ENCODE results near the gene UNC119.

UNC119 gene

DNA sequence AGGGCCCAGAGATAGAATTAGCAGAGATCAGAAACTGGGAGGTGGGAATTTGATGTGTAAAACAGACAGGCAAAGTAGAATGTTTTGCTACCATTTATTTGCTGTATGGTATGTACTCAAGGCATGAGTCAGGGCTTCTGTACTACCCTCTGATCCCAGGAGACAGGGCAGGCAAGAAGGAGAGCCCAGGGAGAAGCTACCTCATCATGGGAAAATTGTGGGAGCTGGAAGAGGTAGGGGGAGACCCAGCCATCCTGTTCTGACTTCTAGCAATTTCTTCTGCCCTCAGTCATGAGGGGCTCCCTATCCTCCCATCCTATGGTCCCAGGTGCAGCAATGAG lies 20.6 kb upstream of the UNC119 start:
- no peak for DNase-seq (ENCODE audit: low spot score)

DNA sequence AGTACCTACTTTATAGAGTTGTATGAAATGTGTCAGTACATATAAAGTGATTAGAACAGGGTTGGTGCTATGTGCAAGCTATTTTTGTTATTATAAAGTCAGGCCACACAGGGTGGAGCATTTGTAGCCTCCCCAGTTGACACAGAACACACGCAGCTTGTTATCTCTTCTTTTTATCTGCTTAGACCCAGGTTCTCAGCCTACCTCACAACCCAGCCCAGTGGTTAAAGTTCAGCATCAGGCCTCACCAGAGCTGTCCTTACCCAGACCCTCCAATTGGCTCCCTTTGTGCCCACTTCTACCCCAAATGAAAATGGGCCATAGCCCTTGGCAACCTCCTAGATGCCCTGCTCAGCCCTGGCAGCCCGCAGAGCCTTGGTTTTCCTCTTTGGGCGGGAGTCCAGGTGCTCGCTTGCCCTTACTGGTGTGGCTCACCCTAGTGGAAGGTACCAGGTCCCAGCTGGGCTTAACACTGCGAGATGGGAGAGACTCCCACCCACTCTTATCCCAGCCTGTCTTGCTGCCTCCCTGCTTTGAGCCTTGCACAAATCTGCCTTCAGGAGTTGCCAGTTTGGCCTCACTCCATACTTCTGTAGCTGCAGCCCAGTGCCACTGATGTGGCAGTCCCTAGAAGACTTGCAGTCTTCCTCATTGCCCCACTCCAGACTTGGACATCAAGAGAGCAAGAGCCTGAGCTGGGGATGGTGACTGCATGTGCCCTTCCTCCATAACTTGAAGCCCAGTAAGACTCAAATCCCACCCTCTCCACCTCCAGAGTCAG lies 20.0 kb upstream of the UNC119 start:
- peak; percentile 51 for DNase-seq (ENCODE audit: low spot score)

DNA sequence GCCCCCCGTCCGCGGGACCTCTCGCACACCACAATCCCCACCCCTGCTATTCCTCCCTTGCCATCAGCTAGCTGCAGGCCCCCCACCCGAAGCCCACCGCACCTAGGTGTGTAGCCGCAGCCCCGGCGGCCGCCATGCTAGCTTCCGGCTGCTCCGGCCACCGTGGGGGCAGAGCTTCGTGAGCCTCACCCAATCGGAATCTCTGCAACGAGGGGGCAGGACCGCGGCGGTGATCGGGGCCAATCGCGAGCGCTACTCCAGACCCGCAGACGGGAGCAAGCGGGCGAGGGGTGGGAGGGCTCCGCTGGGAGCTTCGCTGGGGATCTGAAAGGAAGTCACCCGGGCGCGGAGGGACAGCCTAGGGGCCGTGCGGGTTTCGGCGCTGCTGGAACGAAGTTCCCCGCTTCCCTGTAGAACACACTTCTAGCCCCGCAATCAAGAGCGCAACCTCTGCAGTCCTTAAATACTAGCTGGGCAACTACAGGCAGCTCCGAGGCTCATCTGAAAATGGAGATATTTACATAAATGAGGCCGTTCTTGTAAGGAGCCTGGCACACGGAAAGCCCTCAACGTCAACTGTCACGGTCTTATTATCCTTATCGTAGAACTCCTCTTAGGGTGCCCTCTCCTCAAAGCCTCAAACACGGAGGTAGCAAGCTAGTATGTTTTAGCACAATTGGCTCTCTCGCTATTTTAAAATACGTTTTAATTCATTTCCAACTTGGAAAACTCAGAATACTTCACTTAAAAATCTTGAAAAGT lies 19.1 kb upstream of the UNC119 start, which contains the start of gene PIGS:
PIGS (minus strand) TSS at position 164 of the 762 bp plus-strand sequence; CDS start at position 136, 28 bp downstream.
- DNase-seq (ENCODE audit: low spot score), result peak; percentile 86

DNA sequence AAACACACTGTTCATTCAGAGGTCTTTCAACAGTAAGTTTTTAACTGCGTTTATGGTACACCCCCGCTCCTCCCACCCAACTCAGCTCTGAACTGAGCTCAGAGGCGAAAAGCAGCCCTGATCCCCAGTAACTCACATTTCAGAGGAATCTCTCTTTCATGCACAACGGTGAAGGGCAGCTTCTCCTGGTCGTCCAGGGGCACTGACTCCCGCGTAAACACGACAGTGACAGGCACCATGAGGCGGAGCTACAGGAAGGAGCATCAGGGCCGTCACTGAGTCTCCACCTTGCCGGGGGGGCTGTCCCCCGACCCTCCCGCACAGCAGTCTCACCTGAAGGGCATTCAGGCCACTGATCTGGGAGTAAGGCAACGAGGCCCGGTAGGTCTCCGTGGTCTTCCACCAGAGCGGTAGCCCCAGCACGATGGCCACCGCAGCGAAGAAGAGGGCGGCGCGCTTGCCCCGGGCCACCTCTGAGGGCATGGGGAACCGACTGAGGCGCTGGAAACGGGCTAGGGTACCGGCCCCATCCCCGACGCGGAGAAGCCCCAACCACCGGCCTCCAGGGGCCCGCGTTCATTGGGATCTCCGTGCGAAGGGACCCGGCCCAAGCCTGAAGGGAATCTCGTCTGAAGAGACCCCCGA lies 18.4 kb upstream of the UNC119 start:
- peak; percentile 30 for DNase-seq (ENCODE audit: low spot score)

DNA sequence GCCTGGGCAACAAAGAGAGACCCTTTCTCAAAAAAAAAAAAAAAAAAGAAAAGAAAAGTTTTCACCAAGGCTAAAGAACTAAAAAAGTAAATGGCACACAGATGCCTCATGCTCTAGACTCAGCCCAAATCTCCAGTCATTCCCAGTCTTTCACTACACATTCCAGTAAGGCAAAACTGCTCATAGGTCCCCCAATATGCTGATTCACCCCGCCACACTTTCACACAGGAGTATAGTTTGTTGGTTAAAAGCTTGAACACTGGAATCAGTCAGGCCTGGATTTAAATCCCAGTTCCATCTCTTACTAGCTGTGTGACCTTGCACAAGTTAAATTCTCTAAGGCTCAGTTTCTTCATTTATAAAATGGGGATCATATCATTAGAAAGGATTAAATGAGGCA lies 17.0 kb upstream of the UNC119 start:
- no peak for DNase-seq (ENCODE audit: low spot score)

DNA sequence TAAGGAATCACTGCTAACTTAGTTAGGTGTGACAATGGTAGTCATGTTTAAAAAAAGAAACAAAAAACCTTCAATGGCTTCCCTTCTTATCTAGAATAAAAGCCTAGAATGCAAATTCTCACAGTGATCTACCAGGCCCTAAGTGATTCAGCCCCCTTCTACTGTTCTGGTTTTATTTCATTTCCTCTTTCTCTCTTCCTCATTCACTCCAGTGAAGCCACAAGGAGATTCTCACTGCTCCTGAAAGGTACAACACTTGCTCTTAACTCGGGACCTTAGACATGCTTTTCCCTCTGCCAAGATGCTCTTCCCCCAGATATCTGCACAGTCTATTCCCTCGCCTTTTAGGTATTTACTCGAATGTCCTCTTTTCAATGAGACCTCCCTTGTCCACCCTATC lies 15.2 kb upstream of the UNC119 start:
- DNase-seq (ENCODE audit: low spot score), result no peak

DNA sequence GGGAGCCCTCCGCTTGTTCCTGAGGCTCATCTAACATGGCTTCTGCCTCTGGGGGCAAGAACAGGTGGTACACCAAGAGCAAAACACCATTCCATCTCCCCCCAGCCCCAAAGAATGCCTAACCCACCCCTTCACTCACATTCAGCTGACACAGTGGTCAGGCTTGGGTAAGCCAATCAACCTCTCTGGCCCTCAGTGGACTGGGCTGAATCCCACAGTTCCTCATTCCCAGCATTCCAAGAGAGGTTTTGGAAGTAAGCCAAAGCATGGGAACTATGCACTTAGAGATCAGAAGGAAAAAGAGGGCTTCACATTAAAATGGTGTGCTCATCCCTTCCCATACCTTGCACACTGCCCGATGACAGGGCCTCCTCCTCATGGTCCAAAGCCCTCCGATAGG lies 11.1 kb upstream of the UNC119 start:
- no peak for DNase-seq (ENCODE audit: low spot score)

DNA sequence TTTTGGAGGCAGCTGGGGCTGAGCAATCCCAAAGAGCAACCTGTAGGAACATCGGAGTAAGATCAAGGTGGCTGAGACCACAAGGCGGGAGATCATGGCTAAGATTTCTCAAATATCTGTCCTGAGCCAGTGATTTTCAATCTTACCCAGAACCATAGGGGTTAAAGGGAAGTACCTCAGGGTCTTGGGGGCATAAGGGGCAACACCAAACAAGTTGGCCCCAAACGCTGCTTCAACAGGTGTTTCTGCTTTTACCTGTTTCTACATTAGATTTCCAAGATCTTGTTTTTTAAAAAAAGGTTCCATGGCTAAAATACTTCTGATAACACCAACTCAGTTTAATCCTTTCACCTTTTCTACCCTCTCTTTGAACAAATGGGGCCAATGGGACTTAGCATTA lies 2.6 kb upstream of the UNC119 start:
- no peak for DNase-seq (ENCODE audit: low spot score)

DNA sequence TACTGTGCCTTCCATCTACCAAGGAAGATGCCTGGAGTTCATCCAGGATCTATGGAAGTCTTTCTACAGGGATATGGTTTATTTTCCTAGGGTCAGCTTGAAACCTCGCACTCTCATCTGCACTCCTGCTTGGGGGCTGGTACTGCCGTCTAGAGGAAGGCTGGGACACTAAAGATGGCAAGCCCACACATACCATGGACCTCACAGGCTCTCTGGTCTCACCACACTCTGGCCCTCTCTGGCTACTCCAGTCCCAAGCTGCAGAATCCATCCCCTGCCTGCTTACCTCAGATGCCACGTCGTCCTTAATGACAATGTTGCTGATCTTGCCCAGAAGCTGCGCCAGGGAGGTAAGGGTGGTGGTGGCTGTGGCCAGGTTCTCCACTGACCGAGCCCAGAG lies 2.1 kb upstream of the UNC119 start:
- no peak for DNase-seq (ENCODE audit: low spot score)

DNA sequence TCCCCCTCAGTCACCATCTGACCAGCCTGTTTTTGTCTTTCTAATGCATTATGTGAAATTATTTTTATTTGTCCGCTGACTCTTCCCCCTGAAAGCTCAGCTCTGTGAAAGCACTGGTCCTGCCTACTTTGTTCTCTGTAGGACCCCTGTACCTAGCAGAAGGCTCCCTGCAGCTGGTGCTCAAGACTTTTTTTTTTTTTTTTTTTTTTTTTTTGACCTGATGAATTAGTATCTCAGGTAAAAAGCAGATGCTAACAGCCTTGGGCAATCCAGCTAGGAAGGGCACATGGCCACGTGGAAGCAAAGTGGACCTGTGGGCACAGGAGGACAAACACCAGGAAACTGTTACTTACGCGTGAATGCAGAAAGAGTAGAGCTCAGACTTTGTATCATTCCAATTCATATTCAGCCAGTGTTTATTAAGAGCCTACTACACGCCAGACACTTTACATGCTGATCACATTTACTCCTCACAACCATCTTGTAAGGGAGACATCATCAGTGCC lies 629 bp upstream of the UNC119 start:
- no peak for DNase-seq (ENCODE audit: low spot score)

DNA sequence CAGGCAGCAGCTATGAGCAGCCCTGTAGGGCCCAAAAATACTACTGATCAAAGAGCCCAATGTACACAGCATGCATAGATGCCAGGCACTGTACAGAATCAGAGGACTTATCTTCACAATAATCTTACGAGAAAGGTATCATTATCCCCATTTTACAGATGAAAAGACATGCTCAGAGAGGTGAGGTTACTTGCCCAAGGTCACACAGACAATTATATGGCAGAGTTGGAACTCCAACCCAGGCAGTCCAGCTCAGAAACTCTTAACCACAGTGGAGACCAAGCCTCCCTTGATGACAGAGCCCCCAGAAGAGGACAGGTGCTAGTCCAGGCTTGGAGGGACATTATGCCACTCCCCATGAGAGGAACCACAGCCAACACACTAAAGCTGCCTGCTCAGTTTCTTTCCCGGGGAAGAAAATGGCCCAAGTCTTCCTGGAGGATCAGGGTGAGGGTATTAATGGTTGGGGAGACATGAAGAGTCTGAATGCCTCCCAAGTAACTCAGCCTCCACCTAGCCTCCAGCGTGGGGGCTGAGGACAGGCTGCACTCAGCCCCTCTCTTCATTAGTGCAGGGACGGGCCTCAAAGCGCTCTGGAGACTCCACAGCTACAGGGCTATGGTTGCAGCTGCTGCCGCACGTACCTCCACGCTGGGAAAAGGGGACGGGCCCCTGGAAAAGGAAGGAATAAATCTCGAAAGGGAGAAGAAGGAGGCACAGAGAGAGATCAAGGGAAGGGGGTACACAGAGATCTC lies 826 bp downstream of the UNC119 start:
- DNase-seq (ENCODE audit: low spot score), result no peak

DNA sequence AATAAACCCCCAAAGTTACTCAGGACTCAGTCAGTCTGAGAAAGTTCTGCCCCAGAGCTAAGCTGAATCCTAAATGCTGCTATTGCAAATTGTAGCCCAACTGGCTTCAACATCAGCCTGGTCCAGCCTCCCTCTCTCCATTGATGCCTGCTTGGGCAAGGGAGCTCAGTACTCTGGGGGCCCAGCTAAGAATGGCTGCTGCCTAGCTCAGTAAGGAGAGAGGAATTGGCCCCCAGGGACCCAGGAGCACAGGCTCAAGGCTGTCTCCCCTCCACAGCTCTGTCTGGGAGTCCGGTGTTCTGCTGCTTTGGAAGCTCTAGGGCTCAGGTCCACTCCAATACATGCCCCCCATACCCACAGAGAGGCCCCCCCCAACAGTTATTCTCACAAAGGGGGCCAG lies 1.6 kb downstream of the UNC119 start:
- no peak for DNase-seq (ENCODE audit: low spot score)

DNA sequence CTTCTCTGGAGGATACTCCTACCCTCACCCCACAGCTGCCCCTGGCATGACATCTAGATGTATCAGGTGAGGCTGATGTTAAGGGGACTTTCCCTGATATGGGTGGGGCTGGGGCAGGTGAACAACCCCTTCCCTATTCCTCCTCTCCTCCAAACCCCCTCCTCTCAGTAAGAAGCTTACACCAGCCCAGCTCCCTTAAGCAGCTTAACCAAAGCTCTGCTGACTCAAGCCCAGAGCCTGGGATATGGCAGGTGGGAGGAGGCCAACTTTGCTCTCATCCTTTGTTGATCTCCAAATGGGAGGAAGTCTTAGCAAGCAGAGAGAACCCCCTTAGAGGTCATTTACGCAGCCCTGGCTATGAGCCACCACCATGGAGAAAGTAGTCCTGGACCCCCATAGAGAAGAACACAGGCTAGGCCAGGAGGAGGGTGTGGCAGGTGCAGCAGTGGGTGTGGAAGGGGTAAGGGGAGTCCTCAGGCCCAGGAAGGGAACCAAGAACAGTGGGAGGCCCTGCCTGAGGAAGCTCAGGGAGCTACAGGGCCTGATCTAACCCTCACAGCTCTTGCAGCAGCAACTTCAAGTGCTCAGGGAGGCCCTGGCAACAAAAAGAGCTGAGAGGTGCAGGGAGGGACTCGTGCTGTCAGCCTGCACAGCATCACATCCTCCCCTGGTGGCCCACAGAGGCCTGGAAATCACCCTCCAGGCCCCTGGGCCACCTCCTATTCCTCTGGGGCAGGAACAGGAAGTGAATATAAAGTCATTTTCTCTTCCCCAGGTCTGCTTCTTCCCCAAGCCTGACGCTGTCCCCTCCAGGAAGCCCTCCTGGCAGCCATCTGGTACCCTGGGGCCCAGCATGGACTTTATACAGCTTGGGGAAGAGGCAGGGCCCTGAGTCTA lies 2.9 kb downstream of the UNC119 start:
- no peak for DNase-seq (ENCODE audit: low spot score)

DNA sequence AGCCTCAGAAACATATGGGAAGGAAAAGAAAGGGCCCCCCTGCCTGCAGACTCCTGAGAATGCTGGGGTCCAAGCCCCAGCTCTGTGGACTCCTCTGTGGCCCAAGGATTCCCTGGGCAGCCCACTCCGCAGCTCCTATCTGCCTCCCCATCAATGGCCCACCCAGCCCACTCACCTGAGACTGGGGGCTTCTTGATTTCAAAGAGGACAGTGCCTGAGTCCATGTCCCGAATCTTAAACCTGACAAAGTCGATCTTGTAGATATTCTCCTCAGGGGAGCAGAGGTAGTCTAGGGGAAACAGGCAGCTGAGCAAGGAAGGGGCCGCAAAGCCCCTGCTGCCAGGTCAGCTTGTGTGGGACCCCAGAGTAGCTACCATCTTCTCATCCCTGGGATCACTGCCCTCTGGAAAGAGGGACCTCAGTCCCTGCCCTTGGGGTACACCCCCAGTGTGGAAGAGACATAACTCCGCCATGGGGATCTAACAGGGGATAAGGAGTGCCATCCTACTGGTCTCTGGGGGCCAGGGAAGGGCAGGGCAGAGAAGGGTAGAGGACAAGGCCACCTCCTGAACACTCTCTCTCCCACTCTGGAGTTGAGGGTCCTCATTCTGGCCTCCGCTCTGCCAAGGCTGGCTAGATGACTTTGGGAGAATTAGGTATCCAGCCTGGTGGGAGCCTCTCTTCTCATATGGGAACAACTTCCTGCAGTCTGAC lies 3.9 kb downstream of the UNC119 start:
- DNase-seq (ENCODE audit: low spot score), result no peak

DNA sequence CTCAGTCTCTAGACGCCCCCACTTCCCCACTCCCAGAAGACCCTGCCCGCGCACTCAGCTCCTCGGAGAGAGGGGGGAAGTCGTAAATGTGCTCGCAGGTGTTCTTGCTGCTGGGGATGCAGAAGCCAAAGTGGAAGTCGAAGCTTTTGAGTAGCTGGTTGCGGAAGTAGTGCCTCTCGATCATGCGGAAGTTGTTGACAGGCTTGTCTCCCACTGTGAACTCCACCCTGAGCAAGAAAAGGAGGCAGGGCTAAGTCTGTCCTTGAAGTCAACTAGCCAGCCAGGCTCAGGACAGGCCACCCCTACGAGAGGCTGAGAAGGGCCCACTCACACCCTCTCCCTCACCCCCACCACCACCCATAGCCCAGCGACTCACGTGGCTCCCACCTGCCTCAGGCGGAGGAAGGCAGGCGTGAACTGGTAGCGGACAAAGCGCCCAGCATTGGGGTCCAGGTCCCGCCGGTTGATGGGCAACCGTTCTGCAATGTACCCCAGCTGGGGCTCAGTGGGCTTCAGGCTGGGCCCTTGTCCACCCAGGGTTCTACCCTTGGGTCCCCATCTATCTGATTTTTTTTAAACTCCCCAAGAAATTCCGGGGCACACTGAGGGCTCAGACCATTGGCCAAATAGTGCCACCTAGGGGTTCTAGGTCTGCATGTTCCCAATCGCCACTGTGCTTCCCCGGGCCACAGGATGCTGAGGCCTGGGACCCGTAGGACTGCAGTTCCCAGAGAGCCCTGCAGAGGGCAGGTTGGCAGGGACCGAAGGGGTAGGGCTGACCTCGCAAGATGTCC lies 4.6 kb downstream of the UNC119 start:
- DNase-seq (ENCODE audit: low spot score), result peak; percentile 80

DNA sequence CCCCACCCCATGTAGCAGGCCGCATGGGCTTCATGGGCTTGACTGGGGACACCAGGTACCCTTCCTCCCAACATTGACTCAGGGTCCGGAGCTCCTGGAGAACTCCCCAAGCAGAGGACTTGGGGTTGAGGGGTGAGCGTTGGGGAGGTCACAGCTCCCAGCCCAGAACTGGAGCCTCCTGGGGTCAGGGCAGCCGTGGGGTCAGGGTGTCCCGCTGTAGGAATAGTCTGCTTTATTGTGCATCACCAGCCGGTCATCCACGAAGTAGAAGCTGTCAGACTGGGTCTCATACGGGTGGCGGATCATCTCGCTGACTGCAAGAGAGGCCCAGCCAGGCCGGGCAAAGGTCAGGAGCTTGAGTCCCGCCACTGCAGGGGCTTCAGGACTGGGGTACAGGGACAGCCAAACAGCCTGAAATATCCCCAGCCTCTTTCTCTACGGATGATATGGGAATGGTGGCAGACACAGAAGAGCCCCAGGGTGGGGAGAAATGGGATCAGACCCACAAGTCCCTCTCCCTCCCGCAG lies 5.3 kb downstream of the UNC119 start:
- DNase-seq (ENCODE audit: low spot score), result no peak

DNA sequence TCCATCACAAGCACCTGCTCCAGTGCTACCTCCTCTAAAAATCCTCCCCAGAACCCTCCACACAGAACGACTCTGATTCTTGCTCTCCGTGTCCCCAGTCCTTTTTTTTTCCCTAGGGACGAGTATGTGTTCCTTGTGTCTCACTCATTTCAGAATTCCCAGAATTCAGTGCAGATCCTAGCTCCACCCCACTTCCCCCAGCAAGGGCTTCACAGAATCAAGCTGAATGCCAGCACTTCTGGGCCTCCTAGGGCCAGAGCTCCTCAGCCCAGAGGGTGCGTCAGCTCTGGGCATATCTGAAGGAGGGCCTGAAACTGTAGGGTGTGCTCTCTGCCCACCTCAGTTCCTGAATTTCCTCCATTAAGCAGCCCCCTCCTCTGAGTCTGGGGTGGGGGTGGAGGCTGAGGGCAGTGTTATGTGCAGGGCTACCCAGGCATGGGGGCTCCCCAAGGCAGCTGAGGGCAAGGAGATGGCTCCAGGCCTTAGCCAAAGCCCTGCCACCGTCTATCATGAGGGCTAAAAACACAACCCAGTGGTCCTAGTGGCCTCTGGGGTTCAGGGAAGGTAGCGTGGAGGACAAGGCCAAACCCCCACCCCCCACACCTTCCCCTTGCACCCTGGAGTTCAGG lies 6.5 kb downstream of the UNC119 start:
- DNase-seq (ENCODE audit: low spot score), result no peak

DNA sequence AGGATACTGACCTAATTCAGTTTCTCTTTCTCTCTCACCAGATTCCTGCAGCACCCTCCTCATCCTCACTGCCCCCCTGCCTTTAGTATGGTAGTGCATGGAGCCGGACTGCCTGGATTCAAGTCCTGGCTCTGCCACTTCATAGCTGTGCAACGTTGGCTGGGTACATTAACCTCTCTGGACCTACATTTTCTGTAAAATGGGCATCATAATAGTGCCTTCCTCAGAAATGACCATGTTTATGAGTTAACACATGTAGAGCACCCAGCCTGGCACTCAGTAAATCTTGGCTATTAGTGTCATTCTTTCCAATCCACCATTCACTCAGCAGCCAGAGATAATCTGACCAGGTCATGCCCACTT lies 7.3 kb downstream of the UNC119 start:
- DNase-seq (ENCODE audit: low spot score), result no peak
